GM19438 (cell line): ENCODE results near the gene TBX15.
A peak's percentile ranks its signal among the peaks of the same experiment; 100 is the strongest.

Experiments
- ATAC-seq: cut with Tn5 transposase; IDR thresholded peaks from one replicate; pipeline ENCODE4 v1.9.1; 2021; ENCODE audit warnings: low read depth; ENCODE audit not compliant: unreplicated experiment

TBX15 gene

GRCh38 chr1:119002028-119002686, 14.0 kb upstream of the TBX15 start:
- no peak for ATAC-seq

- ATAC-seq: no peak
These were observed 13.3 kb upstream of the TBX15 start for GRCh38 chr1:119001181-119002027.

GRCh38 chr1:119000371-119001180, 12.4 kb upstream of the TBX15 start:
- ATAC-seq: no peak

- ATAC-seq: no peak
These were observed 11.4 kb upstream of the TBX15 start for GRCh38 chr1:118999348-119000071.

GRCh38 chr1:118998171-118998570, 10.0 kb upstream of the TBX15 start:
- no peak for ATAC-seq

GRCh38 chr1:118997225-118997624, 9.1 kb upstream of the TBX15 start:
- no peak for ATAC-seq

GRCh38 chr1:118995312-118996016, 7.3 kb upstream of the TBX15 start:
- ATAC-seq: no peak

- ATAC-seq: no peak
These were observed 5.5 kb upstream of the TBX15 start for GRCh38 chr1:118993700-118994026.

GRCh38 chr1:118992868-118993699, 4.9 kb upstream of the TBX15 start:
- ATAC-seq: no peak

- no peak for ATAC-seq
These were observed 4.2 kb upstream of the TBX15 start for GRCh38 chr1:118992237-118992825.

- no peak for ATAC-seq
These were observed 3.3 kb upstream of the TBX15 start for GRCh38 chr1:118991448-118991847.

- no peak for ATAC-seq
These were observed 2.5 kb upstream of the TBX15 start for GRCh38 chr1:118990513-118991152.

- ATAC-seq: no peak
These were observed 1.8 kb upstream of the TBX15 start for GRCh38 chr1:118989878-118990378.

- ATAC-seq: no peak
These were observed 1.1 kb upstream of the TBX15 start for GRCh38 chr1:118989006-118989815.

- peak; percentile 43 for ATAC-seq
These were observed 516 bp downstream of the TBX15 start for GRCh38 chr1:118987468-118988185.

- no peak for ATAC-seq
These were observed 1.3 kb downstream of the TBX15 start for GRCh38 chr1:118986555-118987467.
